GM12892 (cell line): ENCODE results near the gene MDH1. TPM values are rescaled to one million over a fixed set of nuclear protein-coding genes. Genes with fewer than 3 reads are reported as not detected.
"Not testable (repeated sequence)": the region's sequence is repeated elsewhere in the genome, so short reads cannot be mapped to it uniquely, and the experiment has no call there.

Source experiments
- DNase-seq: peaks from one replicate; pipeline ENCODE4 v3.0.0; 2011; ENCODE audit not compliant: insufficient read length
- FAIRE-seq: peaks from 2 replicates; lab custom pipeline; 2011; peaks lifted over from hg19 to GRCh38; lab: Jason Lieb, UNC
- POLR2A ChIP-seq: IDR thresholded peaks from 2 replicates; pipeline ENCODE4 v1.6.1; 2011; ENCODE audit warnings: low read depth, low read length, control low read depth
- POLR2AphosphoS5 ChIP-seq: IDR thresholded peaks from 2 replicates; pipeline ENCODE4 v1.6.1; 2011; ENCODE audit warnings: low read depth, low read length, control low read depth
- TAF1 ChIP-seq: IDR thresholded peaks from 2 replicates; pipeline ENCODE4 v1.6.1; 2011; ENCODE audit warnings: low read depth, mild to moderate bottlenecking, control low read depth, low read length, borderline replicate concordance
- polyA plus RNA-seq: library from polyadenylated mRNA; unstranded; fragments of >200 nt; gene quantifications from one replicate; pipeline ENCODE4 v1.2.1, GENCODE V29; 2012; ENCODE audit warnings: missing spikeins, inconsistent platforms; ENCODE audit not compliant: missing spikeins

The MDH1 gene
- polyA plus RNA-seq, result 333 TPM

- DNase-seq, result peak; percentile 44
- FAIRE-seq, result peak; percentile 98
- TF ChIP-seq POLR2A (peak; percentile 95), POLR2AphosphoS5 (peak; percentile 92), TAF1 (peak; percentile 89; the same call in 1 of the 2 replicates)
Observed at GRCh38 chr2:63588385-63589147, at the start of gene MDH1, which contains the start of gene WDPCP. Gene MDH1 (plus strand): TSS chr2:63588963. CDS start chr2:63589044, 81 bp downstream. Gene WDPCP (minus strand): TSS chr2:63588477. CDS start chr2:63588271, 206 bp downstream.

DNA sequence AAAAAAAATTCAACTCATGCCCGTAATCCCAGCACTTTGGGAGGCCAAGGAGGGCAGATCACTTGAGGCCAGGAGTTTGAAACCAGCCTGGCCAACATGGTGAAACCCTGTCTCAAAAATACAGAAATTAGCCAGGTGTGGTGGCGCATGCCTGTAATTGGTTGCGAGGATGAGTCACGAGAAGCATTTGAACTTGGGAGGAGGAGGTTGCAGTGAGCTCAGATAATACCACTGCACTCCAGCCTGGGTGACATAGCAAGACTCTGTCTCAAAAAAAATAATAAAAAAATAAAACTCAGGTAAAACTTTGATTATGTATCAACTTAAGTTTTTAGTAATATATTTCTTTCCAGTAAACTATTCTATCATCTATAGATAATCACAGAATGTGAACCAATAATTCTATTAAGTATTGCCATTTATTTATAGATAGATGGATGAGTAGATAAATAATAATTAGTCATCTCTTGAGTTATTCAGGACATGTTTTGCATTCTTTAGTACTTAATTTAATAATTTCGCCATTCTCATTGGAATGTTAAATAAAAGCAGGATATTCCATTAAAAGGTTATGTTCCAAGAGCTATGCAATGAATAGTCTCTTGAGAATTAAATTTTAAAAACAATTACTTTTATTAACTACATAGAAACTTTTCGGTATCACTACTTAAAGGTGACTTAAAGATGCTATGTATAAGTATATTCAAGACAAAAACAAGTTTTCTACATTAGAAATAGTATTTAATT, 49.2 kb upstream of the MDH1 start:
- DNase-seq, result no peak
- TF ChIP-seq POLR2A (no peak), TAF1 (no peak), POLR2AphosphoS5 (no peak)
- FAIRE-seq, result no peak

- DNase-seq, result no peak
- TF ChIP-seq POLR2AphosphoS5 (no peak), TAF1 (no peak), POLR2A (no peak)
- no peak for FAIRE-seq
Observed at GRCh38 chr2:63544017-63544627, 44.6 kb upstream of the MDH1 start.

GRCh38 chr2:63545023-63545422, 43.7 kb upstream of the MDH1 start:
- no peak for DNase-seq
- no peak for FAIRE-seq
- TF ChIP-seq TAF1 (no peak), POLR2AphosphoS5 (no peak), POLR2A (no peak)

DNA sequence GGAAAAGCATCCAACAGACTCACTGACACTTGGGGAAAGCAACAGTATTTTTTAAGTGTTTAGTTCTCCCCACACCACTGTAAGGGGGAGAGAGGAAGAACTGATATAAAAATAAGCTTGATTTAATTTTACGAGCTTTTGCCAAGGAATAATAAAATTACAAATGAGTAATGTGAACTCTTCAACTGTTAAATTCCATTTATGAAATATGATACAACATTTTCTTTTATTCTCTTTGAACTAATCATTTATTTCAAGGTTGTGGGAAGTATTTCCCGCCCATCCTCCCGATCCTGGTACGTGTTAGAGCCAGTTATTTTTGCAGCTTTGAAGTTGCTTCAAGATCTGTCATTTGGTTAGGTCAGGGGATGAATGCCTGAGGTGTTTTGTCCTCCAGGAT, 35.7 kb upstream of the MDH1 start:
- DNase-seq (no peak), FAIRE-seq (no peak)
- no peak for TF ChIP-seq TAF1
- TF ChIP-seq POLR2AphosphoS5, result no peak
- no peak for TF ChIP-seq POLR2A

DNA sequence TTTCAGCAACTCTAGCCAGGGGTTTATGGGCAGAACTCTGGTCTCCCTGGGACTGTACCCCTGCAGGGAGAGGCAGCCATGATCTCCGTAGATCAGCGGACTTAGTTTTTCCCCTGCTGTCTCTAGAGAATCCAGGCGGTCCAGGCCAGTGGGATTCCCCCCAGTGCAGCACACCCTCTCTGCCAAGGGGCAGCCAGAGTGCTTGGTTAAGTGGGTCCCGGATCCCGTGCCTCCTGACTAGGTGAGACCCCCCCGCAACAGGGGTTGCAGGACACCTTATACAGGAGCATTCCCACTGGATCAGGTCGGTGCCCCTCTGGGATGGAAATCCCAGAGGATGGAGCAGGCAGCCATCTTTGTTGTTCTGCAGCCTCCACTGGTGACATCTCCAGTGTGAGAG, 33.5 kb upstream of the MDH1 start:
- FAIRE-seq (no peak), DNase-seq (no peak)
- TF ChIP-seq POLR2AphosphoS5 (no peak), POLR2A (no peak), TAF1 (no peak)

GRCh38 chr2:63555931-63556330, 32.8 kb upstream of the MDH1 start:
- FAIRE-seq, result no peak
- TF ChIP-seq POLR2A (no peak), POLR2AphosphoS5 (no peak), TAF1 (no peak)
- no peak for DNase-seq

- not testable (repeated sequence) for FAIRE-seq, DNase-seq
Observed at GRCh38 chr2:63557819-63558218, 30.9 kb upstream of the MDH1 start.

DNA sequence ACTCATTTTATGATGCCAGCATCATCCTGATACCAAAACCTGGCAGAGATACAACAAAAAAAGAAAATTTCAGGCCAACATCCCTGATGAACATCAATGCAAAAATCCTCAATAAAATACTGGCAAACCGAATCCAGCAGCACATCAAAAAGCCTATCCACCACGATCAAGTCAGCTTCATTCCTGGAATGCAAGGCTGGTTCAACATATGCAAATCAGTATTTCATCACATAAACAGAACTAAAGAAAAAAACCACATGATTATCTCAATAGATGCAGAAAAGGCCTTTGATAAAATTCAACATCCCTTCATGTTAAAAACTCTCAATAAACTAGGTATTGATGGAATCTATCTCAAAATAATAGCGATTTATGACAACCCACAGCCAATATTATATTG, 29.8 kb upstream of the MDH1 start:
- not testable (repeated sequence) for DNase-seq, FAIRE-seq

DNA sequence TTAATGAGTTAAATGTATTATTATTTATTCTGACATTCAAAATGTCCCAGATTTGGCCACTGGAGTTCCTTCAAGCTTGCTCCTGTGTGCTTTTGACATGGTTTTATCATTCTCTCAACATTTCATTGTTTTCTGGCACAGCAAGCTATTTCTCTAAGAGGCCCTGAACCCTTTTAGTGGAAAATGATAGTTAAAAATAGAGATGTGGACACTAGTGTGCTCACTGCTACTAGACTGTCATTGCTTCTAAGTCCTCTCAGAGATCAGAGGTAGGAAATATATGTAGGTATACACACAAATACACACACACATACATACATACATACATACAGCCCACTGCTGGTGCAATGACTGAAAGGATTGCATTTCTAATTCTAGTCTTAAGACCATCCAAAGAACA, 26.0 kb upstream of the MDH1 start:
- no peak for TF ChIP-seq POLR2A
- no peak for TF ChIP-seq TAF1
- no peak for TF ChIP-seq POLR2AphosphoS5
- FAIRE-seq (no peak), DNase-seq (no peak)

GRCh38 chr2:63569740-63570139, 19.0 kb upstream of the MDH1 start:
- peak; percentile 65 for FAIRE-seq

GRCh38 chr2:63571291-63571690, 17.5 kb upstream of the MDH1 start:
- no peak for FAIRE-seq
- no peak for TF ChIP-seq POLR2AphosphoS5
- TF ChIP-seq POLR2A, result no peak
- no peak for TF ChIP-seq TAF1
- no peak for DNase-seq

More at GRCh38 chr2:63569740-63570139, 19.0 kb upstream of the MDH1 start:
- no peak for TF ChIP-seq POLR2AphosphoS5
- no peak for DNase-seq

- FAIRE-seq, result no peak
- no peak for DNase-seq
- TF ChIP-seq POLR2AphosphoS5 (no peak), POLR2A (no peak), TAF1 (no peak)
Observed at GRCh38 chr2:63572001-63572400, 16.8 kb upstream of the MDH1 start.

- FAIRE-seq, DNase-seq: not testable (repeated sequence)
Observed at GRCh38 chr2:63573026-63573425, 15.7 kb upstream of the MDH1 start.

DNA sequence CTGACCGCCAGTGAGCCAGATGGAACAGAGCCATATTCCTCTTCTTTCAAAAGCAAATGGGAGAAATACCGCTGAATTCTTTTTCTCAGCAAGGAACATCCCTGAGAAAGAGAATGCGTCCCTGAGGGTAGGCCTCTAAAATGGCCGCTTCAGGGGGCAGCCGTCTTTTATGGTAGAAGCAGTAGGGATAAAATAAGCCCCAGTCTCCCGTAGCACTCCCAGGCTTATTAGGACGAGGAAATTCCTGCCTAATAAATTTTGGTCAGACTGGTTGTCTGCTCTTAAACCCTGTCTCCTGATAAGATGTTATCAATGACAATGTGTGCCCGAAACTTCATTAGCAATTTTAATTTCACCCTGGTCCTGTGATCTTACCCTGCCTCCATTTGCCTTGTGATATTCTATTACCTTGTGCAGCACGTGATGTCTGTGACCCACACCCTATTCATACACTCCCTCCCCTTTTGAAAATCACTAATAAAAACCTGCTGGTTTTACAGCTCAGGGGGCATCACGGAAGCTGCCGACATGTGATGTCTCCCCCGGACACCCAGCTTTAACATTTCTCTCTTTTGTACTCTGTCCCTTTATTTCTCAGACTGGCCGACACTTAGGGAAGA, 14.9 kb upstream of the MDH1 start:
- not testable (repeated sequence) for FAIRE-seq, DNase-seq
